PC-3 (cell line): Measurements from ENCODE around the gene SPACA5. TPM values are rescaled to one million over a fixed set of nuclear protein-coding genes. Genes with fewer than 3 reads are reported as not detected.

Source experiments
- ATAC-seq: fragments of 200-7000 bp; cut with Tn5 transposase; 2 replicates; pipeline ENCODE4 v1.9.1; 2020; ENCODE audit warnings: mild to moderate bottlenecking, moderate library complexity
- BruUV-seq: library from RNA; stranded (reverse); fragments of 400-500 nt; replicated peaks from 2 replicates; lab custom pipeline; 2021; lab: Mats Ljungman, UMichigan
- CTCF ChIA-PET: fragments of 300-600 bp; sonication (Branson Sonifier 250); formaldehyde crosslinking; loops from one replicate; lab custom pipeline; 2022; ENCODE audit warnings: antibody characterized with exemption; lab: Charles Lee
- POLR2A ChIA-PET: fragments of 300-600 bp; sonication (Branson Sonifier 250); formaldehyde crosslinking; loops from one replicate; lab custom pipeline; 2022; ENCODE audit warnings: antibody characterized with exemption; ENCODE audit not compliant: unreplicated experiment; lab: Charles Lee
- DNase-seq: peaks from one replicate; pipeline ENCODE4 v3.0.0-alpha.2; 2015
- H2AFZ ChIP-seq: fragments of 300-600 bp; sonication (generic); 2 replicates; pipeline ENCODE4 v1.6.0; 2016; ENCODE audit warnings: antibody characterized with exemption, low read length
- H3F3A ChIP-seq: fragments of 300-600 bp; sonication (generic); one replicate; pipeline ENCODE4 v1.6.0; 2017; ENCODE audit warnings: antibody characterized with exemption, low read length, control low read depth, mild to moderate bottlenecking; ENCODE audit not compliant: unreplicated experiment
- H3K27ac ChIP-seq: fragments of 300-600 bp; sonication (generic); 2 replicates; pipeline ENCODE4 v1.5.1; 2016; ENCODE audit warnings: mild to moderate bottlenecking, low read length
- H3K27me3 ChIP-seq: fragments of 300-600 bp; sonication (generic); 2 replicates; pipeline ENCODE4 v1.6.1; 2016; ENCODE audit warnings: low read length, mixed read lengths
- H3K36me3 ChIP-seq: fragments of 300-600 bp; sonication (generic); 2 replicates; pipeline ENCODE4 v1.6.1; 2016; ENCODE audit warnings: low read depth, mixed run types, low read length, mixed read lengths
- H3K4me1 ChIP-seq: fragments of 300-600 bp; sonication (generic); 2 replicates; pipeline ENCODE4 v1.5.1; 2016; ENCODE audit warnings: low read length; ENCODE audit not compliant: insufficient read depth
- H3K4me2 ChIP-seq: fragments of 300-600 bp; sonication (generic); 2 replicates; pipeline ENCODE4 v1.6.0; 2016; ENCODE audit warnings: low read length
- H3K4me3 ChIP-seq: fragments of 300-600 bp; sonication (generic); 2 replicates; pipeline ENCODE4 v1.5.1; 2016; ENCODE audit warnings: mild to moderate bottlenecking, low read length, mixed read lengths
- H3K79me2 ChIP-seq: fragments of 300-600 bp; sonication (generic); 2 replicates; pipeline ENCODE4 v1.6.1; 2017; ENCODE audit warnings: low read length, mixed read lengths
- H3K9ac ChIP-seq: fragments of 300-600 bp; sonication (generic); 2 replicates; pipeline ENCODE4 v1.6.0; 2016; ENCODE audit warnings: mild to moderate bottlenecking, low read length
- H3K9me2 ChIP-seq: fragments of 300-600 bp; sonication (generic); replicated peaks from 2 replicates; pipeline ENCODE4 v1.6.1; 2016; ENCODE audit warnings: mixed run types, low read length, mixed read lengths
- H3K9me3 ChIP-seq: fragments of 300-600 bp; sonication (generic); 2 replicates; pipeline ENCODE4 v1.6.1; 2016; ENCODE audit warnings: low read length, mixed read lengths
- H4K20me1 ChIP-seq: fragments of 300-600 bp; sonication (generic); 2 replicates; pipeline ENCODE4 v1.6.1; 2016; ENCODE audit warnings: low read length, mixed read lengths
- EZH2 ChIP-seq: fragments of 300-600 bp; sonication (generic); IDR thresholded peaks from one replicate; pipeline ENCODE4 v1.6.1; 2017; ENCODE audit warnings: antibody characterized with exemption, mild to moderate bottlenecking, low read length; ENCODE audit not compliant: unreplicated experiment
- EZH2phosphoT487 ChIP-seq: fragments of 300-600 bp; sonication (generic); IDR thresholded peaks from 2 replicates; pipeline ENCODE4 v1.6.1; 2018; ENCODE audit warnings: mild to moderate bottlenecking, antibody characterized with exemption, low read length, borderline replicate concordance
- intact Hi-C: fragments of 100-400 bp; cut with micrococcal nuclease; formaldehyde crosslinking; loops from 2 replicates; pipeline ENCODE4 v1.9.0; 2023
- total RNA-seq: library from RNA; depleted of rRNA; stranded (reverse); fragments of >200 nt; gene quantifications from 2 replicates; pipeline ENCODE4 v1.2.3, GENCODE V29; 2014; rRNA removed
- TF ChIP-seq, protein P1 (sequence below): fragments of 300-600 bp; sonication (generic); conservative IDR thresholded peaks from 2 replicates; pipeline ENCODE4 v1.5.1; 2017; ENCODE audit warnings: antibody characterized with exemption, low read depth, mild to moderate bottlenecking, low read length

Gene SPACA5
- total RNA-seq, 1 experiment from 2014 or later: not detected

DNA sequence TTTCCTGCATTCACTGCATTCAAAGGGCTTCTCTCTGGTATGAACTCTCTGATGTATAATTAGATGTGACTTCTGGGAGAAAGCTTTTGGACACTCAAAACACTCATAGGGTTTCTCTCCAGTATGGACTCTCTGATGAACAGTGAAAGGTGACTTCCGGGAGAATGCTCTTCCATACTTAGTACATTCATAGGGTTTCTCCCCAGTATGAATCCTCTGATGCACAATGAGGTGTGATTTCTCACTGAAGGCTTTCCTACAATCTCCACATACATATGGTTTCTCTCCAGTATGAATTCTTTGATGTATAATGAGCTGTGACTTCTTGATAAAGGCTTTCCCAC, 52.5 kb downstream of the SPACA5 start:
- H3K4me3 ChIP-seq: no peak overlapping the region
- no peak overlapping the region for H2AFZ ChIP-seq
- intact Hi-C loops: no loop called here
- ATAC-seq (no peak), DNase-seq (no peak)
- H3K9me3 ChIP-seq: 0 out of 2 replicates have a peak, but pooled peaks cover 3% of the 10 kb centered on the region
- no peak for TF ChIP-seq EZH2phosphoT487
- TF ChIP-seq EZH2: no peak
- TF ChIP-seq, protein P1, sequence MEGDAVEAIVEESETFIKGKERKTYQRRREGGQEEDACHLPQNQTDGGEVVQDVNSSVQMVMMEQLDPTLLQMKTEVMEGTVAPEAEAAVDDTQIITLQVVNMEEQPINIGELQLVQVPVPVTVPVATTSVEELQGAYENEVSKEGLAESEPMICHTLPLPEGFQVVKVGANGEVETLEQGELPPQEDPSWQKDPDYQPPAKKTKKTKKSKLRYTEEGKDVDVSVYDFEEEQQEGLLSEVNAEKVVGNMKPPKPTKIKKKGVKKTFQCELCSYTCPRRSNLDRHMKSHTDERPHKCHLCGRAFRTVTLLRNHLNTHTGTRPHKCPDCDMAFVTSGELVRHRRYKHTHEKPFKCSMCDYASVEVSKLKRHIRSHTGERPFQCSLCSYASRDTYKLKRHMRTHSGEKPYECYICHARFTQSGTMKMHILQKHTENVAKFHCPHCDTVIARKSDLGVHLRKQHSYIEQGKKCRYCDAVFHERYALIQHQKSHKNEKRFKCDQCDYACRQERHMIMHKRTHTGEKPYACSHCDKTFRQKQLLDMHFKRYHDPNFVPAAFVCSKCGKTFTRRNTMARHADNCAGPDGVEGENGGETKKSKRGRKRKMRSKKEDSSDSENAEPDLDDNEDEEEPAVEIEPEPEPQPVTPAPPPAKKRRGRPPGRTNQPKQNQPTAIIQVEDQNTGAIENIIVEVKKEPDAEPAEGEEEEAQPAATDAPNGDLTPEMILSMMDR: no peak
- no peaks in the 10 kb centered on the region for H3F3A ChIP-seq
- H3K9me2 ChIP-seq: no peaks in the 10 kb centered on the region
- no peaks in the 10 kb centered on the region for H3K79me2 ChIP-seq
- no peak overlapping the region for H3K9ac ChIP-seq
- POLR2A ChIA-PET: no interaction called here
- H3K27me3 ChIP-seq: no peaks in the 10 kb centered on the region
- CTCF ChIA-PET: no interaction called here
- H3K4me1 ChIP-seq: no peaks in the 10 kb centered on the region
- H4K20me1 ChIP-seq: no peaks in the 10 kb centered on the region
- H3K27ac ChIP-seq: no peak overlapping the region
- H3K4me2 ChIP-seq: no peak overlapping the region
- H3K36me3 ChIP-seq: peaks cover 44% of the 10 kb centered on the region
- TSS peak; percentile 12 for BruUV-seq

Other genes with a start within 250 kb of the SPACA5 start
- 4.4 and 9.5 TPM in 2 replicates for gene ZNF81, start 170.1 kb upstream of the SPACA5 start, total RNA-seq
- 1.2 and 3.8 TPM in 2 replicates for gene ZNF182, start 3.0 kb upstream of the SPACA5 start, total RNA-seq
- 2.5 and 4.4 TPM in 2 replicates for gene ZNF630, start 64.7 kb downstream of the SPACA5 start, total RNA-seq
- not detected in 2 replicates for gene SPACA5B, start 123.6 kb downstream of the SPACA5 start, total RNA-seq
- gene SSX5, start 189.8 kb downstream of the SPACA5 start, total RNA-seq: not detected in 2 replicates
- gene SSX1, start 248.4 kb downstream of the SPACA5 start, total RNA-seq: not detected in 2 replicates